H1 (cell line): ENCODE results near the gene GRAMD1B.

ENCODE experiments used
- CBX5 ChIP-seq: fragments of 300-800, 300-1000 bp; sonication (generic); IDR thresholded peaks from 2 replicates; pipeline ENCODE4 v1.7.1; 2016; ENCODE audit warnings: antibody characterized with exemption, low read length, low read depth
- EP300 ChIP-seq, 2 experiments: IDR thresholded peaks; 1 replicate in 1 of 2; 2 replicates in 1 of 2; pipeline ENCODE4 v1.6.1; 2011 to 2012; ENCODE audit warnings: low read depth in 2 of 2, low read length in 2 of 2, mild to moderate bottlenecking in 2 of 2, borderline replicate concordance in 1 of 2, inconsistent platforms in 1 of 2, moderate library complexity in 1 of 2
- EZH2 ChIP-seq: fragments of 200-600 bp; sonication (generic); IDR thresholded peaks from 2 replicates; pipeline ENCODE4 v1.7.1; 2012; ENCODE audit warnings: low read depth, mild to moderate bottlenecking, moderate library complexity, low read length, inconsistent platforms; ENCODE audit not compliant: severe bottlenecking
- PHF8 ChIP-seq: fragments of 200-600 bp; sonication (generic); conservative IDR thresholded peaks from 2 replicates; pipeline ENCODE4 v1.7.1; 2012; ENCODE audit warnings: low read depth, mild to moderate bottlenecking, inconsistent platforms, low read length, moderate library complexity
- POLR2A ChIP-seq, 2 experiments: IDR thresholded peaks; 1 replicate in 1 of 2; 2 replicates in 1 of 2; pipeline ENCODE4 v1.6.1; 2011; ENCODE audit warnings: low read depth in 2 of 2, low read length in 2 of 2, mild to moderate bottlenecking in 2 of 2; ENCODE audit errors: control extremely low read depth in 1 of 2
- SP2 ChIP-seq: IDR thresholded peaks from 2 replicates; pipeline ENCODE4 v1.6.1; 2012; ENCODE audit warnings: mild to moderate bottlenecking, low read length, inconsistent platforms
- SP4 ChIP-seq: IDR thresholded peaks from 2 replicates; pipeline ENCODE4 v1.6.1; 2012; ENCODE audit warnings: low read length, inconsistent platforms

DNA sequence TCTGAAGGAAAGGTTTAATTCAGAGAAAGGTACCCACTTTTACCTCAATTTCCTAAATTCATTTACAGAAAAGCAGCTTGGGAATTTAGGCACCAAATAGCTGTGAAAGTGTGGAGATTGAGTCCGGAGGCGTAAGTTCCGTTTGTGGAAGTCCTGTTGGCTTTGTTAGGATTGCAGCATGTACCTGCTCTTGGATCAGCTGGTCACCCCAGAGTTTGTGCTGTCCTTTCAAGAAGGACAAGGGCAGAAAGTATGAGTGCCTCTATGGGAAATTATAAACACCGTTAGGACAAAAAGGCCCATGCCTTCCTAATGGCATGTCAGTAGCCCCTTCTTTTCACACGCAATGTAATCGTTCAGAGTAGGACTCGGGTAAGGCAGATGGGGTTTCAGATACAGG is 126.6 kb downstream of the GRAMD1B start:
- TF ChIP-seq SP4 = no peak
- TF ChIP-seq EZH2 = no peak
- TF ChIP-seq EP300 (IDR thresholded peaks at IDR 0.05; ENCODE audit: borderline replicate concordance in 1 of 2, low read depth in 2 of 2, low read length in 2 of 2) = no peak
- TF ChIP-seq PHF8 = no peak
- no peak for TF ChIP-seq SP2
- TF ChIP-seq CBX5 = no peak
- no peak for TF ChIP-seq POLR2A (IDR thresholded peaks at IDR 0.05; ENCODE audit: control extremely low read depth in 1 of 2, low read depth in 2 of 2, low read length in 2 of 2)
